GM19240 (cell line): ENCODE measurements around the gene CBL.
A peak's percentile ranks its signal among the peaks of the same experiment; 100 is the strongest.
"Not testable (repeated sequence)": the region's sequence is repeated elsewhere in the genome, so short reads cannot be mapped to it uniquely, and the experiment has no call there.

Experiments
- DNase-seq: peaks from one replicate; pipeline ENCODE4 v3.0.0; 2011; ENCODE audit warnings: low spot score; ENCODE audit not compliant: insufficient read length

Gene CBL

GRCh38 chr11:119205574-119206510, at the start of gene CBL:
Gene CBL, plus strand, starts transcription at chr11:119206339. Its CDS starts 79 bp downstream, at chr11:119206418.
- peak; percentile 83 for DNase-seq

- no peak for DNase-seq
These were observed 49.6 kb upstream of the CBL start for GRCh38 chr11:119156496-119156895.

GRCh38 chr11:119157063-119157462, 49.1 kb upstream of the CBL start:
- DNase-seq: no peak

- no peak for DNase-seq
These were observed 47.7 kb upstream of the CBL start for GRCh38 chr11:119158467-119158866.

- no peak for DNase-seq
These were observed 46.0 kb upstream of the CBL start for GRCh38 chr11:119160151-119160550.

GRCh38 chr11:119161871-119162270, 44.3 kb upstream of the CBL start:
- no peak for DNase-seq

GRCh38 chr11:119166368-119167076, 39.6 kb upstream of the CBL start:
- no peak for DNase-seq

- not testable (repeated sequence) for DNase-seq
These were observed 39.1 kb upstream of the CBL start for GRCh38 chr11:119167077-119167458.

- DNase-seq: no peak
These were observed 38.2 kb upstream of the CBL start for GRCh38 chr11:119167933-119168332.

- DNase-seq: peak; percentile 98
These were observed 37.5 kb upstream of the CBL start, which contains the start of gene NLRX1 for GRCh38 chr11:119168471-119169281. Gene NLRX1, plus strand, starts transcription at chr11:119168725. Its CDS starts 2,679 bp downstream, at chr11:119171404.

- DNase-seq: peak; percentile 40
These were observed 36.8 kb upstream of the CBL start for GRCh38 chr11:119169282-119169719.

- no peak for DNase-seq
These were observed 33.6 kb upstream of the CBL start for GRCh38 chr11:119172513-119172912.

- DNase-seq: no peak
These were observed 32.7 kb upstream of the CBL start for GRCh38 chr11:119173453-119173852.

GRCh38 chr11:119175493-119176077, 30.6 kb upstream of the CBL start:
- no peak for DNase-seq

GRCh38 chr11:119178166-119178680, 27.9 kb upstream of the CBL start:
- no peak for DNase-seq

GRCh38 chr11:119179342-119179741, 26.8 kb upstream of the CBL start:
- no peak for DNase-seq

- DNase-seq: no peak
These were observed 26.2 kb upstream of the CBL start for GRCh38 chr11:119179983-119180382.

GRCh38 chr11:119180729-119181676, 25.1 kb upstream of the CBL start:
- DNase-seq: no peak

GRCh38 chr11:119181677-119182412, 24.3 kb upstream of the CBL start:
- no peak for DNase-seq
